HG03039 (cell line): ENCODE data around the gene WIPF1.
A peak's percentile ranks its signal among the peaks of the same experiment; 100 is the strongest.

Experiments used
- ATAC-seq: cut with Tn5 transposase; IDR thresholded peaks from one replicate; pipeline ENCODE4 v1.9.1; 2021; ENCODE audit warnings: mild to moderate bottlenecking, moderate library complexity; ENCODE audit not compliant: unreplicated experiment

WIPF1 gene

GRCh38 chr2:174597345-174598047 lies at the start of gene WIPF1:
Gene WIPF1 (minus strand): TSS chr2:174597804. CDS start chr2:174585573, 12,231 bp downstream.
- ATAC-seq, result peak; percentile 43

- ATAC-seq, result no peak
Measured at GRCh38 chr2:174645296-174645695, 47.7 kb upstream of the WIPF1 start.

DNA sequence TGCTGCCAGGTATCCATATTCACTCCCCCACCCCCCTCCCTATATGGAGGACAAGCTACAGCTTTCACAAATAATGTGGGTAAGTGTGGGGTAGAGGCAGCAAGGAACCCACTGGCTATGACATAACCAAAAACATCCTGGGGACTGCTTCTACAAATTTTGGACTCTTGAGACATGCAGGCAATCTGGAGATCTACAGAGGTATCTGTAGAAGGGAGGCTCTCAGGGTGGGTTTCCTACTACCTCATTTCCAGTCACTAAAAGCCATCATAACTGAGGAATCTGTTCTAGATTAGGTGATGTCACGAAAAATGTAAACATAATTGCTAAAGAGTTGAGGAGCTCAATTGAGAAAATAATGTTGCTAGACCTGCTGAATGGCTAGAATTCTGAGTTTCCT lies 46.8 kb upstream of the WIPF1 start:
- no peak for ATAC-seq

- ATAC-seq, result no peak
Measured at GRCh38 chr2:174643356-174643755, 45.8 kb upstream of the WIPF1 start.

- no peak for ATAC-seq
Measured at GRCh38 chr2:174641168-174641567, 43.6 kb upstream of the WIPF1 start.

DNA sequence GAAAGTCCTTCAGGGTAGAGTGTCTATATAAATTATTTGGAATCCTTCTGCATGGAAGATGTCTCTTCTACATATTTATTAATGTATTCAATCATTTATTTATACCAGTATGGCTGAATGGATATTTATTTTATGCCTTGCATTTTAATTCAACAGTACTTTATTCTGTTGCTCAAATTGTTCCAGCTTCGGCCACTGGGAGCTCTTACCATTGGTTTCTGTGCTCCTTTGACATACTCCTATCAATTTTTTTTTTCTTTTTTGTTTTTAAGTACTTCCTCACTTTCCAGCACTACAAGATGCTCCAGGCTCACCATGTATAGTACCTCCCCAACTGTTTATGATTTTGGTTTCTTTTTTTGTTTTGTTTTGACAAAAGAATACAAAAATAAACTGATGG lies 39.4 kb upstream of the WIPF1 start:
- ATAC-seq, result no peak

DNA sequence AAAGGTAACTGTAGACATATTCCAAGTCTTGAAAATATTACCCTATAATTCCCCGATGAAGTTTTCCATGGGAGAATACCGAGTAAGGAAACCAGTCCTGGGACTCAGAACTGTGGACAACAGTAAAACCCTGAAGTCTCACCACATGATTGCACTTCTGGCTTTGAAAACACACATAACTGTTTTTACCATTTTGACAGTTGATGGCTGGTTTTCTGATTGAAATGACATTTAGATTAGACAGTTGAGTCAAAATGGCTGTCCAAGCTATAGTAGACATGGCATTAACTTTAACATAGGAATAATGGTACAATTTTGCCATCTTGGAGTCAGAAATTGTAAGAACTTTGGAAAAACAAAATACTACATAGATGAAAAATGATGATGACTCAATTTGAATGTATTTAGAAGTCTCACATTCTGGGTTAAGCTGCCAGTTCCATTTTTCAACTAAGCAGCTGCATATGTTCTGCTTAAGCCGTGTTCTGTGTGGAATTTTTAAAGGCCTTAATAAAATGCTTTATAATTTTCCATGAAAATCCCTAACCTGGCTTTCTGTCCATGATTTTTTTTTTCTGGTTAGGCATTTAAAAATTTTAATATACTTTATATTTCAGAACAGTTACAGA lies 38.3 kb upstream of the WIPF1 start:
- ATAC-seq, result no peak

GRCh38 chr2:174635015-174635593 lies 37.5 kb upstream of the WIPF1 start:
- ATAC-seq, result no peak

GRCh38 chr2:174634130-174635014 lies 36.8 kb upstream of the WIPF1 start:
- peak; percentile 55 for ATAC-seq

DNA sequence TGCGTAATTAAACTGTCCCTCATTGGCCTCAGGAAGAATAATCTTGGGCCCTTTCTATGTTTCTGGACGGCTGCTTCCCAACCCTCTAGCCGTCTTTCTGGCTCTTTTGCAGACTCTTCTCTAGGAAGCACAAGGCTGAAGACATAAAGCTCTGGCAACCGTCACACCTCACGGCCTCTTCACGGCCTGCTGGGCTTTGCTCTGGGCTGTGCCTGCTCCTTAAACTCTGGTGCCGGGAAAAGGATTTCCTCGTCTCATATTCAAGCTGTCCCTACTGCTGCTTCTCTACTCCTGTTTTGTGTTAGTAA lies 36.0 kb upstream of the WIPF1 start:
- no peak for ATAC-seq

- no peak for ATAC-seq
Measured at GRCh38 chr2:174632841-174633622, 35.4 kb upstream of the WIPF1 start.

DNA sequence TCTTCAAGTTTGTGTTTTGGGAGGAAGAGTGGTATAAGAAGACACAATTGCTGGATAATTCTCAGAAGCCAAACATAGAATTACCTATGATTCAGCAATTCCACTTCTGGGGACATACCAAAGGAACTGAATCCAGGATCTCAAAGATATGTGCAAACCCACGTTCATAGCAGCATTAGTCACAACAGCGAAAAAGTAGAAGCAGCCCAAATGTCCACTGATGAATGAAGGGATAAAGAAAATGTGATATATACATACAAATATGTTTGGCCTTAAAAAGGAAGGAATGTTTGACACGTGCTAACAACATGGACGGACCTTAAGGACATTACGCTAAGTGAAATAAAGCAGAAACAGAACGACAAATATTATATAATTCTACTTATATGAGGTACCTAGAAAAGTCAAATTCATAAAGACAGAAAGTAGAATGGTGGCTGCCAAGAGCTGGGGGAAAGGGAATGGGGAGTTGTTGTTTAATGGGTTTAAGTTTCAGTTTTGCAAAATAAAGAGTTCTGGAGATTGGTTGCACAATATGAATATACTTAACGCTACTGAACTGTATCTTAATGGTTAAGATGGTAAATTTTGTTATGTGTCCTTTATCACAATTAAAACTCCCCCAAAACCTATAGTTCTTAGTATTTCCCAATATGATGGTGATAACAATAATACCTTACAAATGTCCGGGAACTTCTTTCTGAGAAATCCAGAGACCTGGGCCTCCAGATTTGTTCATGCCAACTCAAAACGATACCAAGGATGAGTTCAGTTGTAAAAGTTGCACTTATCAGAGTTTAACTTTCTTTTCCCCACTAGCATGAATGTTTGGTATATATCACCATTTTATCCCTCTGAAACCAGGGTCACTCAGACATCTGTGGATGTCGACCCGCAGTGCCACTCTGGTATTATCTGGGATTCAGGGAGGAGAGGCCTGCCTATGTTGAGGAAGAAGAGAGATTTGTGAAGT lies 33.7 kb upstream of the WIPF1 start:
- ATAC-seq, result no peak

DNA sequence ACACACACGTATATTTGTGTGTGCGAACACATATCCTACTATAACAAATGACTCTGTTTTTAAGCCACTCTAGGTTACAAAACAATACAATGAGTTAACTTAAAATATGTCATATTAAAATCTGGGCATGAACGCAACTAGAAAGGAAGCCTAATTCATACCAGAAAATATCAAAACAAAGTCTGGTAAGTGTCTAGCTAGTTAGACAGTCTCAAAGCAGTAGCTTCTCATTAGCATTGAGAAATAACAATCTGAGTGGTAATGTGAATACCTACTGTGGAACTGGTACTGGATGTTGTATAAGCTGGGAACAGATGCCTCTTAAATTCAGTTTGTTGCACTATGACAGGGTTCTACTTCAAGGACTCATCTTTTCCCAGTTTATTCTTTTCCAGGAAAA lies 32.5 kb upstream of the WIPF1 start:
- no peak for ATAC-seq

DNA sequence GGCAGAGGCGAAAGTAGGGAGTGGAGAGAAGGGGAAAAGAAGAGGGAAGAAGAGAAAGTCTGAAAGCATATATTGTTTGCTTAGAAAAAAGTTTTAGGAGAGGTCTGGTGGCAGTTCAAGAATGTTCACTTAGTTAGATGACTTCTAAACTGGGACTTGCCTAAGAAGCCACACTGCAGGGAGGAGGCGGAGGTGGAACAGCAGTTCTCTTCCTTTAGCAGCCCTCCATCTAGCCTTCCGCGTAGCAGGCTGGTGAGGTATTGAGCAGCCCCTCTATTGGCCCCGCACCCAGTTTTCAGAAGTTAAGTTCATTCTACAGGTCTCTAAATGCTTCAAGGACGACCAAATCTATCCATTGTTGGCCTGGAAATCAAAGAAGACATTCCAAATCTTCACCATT lies 31.9 kb upstream of the WIPF1 start:
- no peak for ATAC-seq

- no peak for ATAC-seq
Measured at GRCh38 chr2:174628528-174629169, 31.0 kb upstream of the WIPF1 start.

GRCh38 chr2:174627216-174627615 lies 29.6 kb upstream of the WIPF1 start:
- no peak for ATAC-seq

DNA sequence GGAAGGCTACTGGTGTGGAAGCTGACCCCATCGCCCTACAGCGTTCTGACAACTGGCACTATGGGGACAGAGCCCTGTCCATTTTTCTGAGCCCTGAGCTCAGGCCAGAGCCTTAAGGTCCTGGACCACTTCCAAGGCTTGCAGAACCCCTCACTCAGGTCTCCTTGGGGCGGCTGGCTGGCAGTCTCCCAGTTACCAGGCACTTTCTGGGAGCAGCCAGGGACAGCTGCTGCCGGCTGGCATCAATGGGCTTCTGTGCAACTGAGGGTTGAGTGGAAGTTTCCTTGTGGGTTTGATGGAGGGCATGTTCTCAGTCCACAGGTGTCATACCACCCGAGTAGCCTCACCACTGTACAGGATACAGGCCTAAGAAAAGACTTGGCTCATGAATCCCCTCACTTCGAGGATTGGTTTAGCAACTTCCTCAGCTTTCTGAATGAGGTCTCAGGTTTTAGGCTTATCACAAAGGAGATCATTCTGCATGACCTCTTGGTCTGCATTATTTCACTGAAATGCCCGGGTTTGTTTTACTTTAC lies 27.4 kb upstream of the WIPF1 start:
- ATAC-seq, result no peak

DNA sequence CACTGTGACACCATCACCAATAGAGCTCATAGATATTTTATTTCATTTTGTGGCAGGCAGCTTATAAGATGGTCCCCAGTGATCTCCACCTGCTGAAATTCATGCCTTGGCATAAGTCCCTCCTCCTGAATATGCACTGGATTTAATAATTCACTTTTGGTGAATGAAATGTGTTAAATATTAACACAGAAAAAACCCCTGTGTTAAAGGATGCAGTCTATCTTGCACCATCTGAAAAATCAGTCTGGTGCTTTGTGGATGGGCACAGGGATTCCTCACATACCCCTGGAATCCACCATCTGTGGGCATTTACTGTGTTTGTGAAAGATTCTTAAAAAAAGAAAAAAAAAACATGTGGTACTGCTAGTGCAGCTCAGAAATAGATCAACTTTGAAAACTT lies 26.1 kb upstream of the WIPF1 start:
- ATAC-seq, result no peak

DNA sequence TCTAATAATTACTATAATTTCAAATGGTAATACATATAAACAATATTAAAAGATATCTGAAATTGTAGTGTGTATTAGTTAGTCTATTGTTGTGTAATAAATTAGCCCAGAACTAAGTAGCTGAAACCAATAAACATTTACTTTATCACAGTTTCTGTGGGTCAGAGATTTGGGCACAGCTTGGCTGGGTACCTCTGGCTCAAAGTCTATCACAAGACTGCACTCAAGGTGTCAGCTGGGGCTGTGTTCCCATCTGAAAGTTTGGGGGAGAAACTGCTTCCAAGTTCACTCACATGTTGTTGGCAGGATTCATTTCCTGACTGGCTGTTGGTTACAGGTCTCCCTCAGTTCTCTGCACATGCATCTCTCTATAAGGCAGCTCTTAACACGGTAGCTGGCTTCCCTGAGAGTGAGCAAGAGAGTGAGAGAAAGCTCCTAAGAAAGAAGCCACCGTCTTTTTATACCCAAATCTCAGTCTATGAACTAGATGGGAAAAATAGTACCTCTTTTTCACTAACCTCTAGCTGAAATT lies 25.6 kb upstream of the WIPF1 start:
- ATAC-seq, result no peak
